ENCODE results near the gene MRC1. TPM values are rescaled to one million over a fixed set of nuclear protein-coding genes. Genes with fewer than 3 reads are reported as not detected.

MRC1 gene
- total RNA-seq, 3 donors from 2014 or later, result 13.8 to 197 (median 29.3) TPM

DNA sequence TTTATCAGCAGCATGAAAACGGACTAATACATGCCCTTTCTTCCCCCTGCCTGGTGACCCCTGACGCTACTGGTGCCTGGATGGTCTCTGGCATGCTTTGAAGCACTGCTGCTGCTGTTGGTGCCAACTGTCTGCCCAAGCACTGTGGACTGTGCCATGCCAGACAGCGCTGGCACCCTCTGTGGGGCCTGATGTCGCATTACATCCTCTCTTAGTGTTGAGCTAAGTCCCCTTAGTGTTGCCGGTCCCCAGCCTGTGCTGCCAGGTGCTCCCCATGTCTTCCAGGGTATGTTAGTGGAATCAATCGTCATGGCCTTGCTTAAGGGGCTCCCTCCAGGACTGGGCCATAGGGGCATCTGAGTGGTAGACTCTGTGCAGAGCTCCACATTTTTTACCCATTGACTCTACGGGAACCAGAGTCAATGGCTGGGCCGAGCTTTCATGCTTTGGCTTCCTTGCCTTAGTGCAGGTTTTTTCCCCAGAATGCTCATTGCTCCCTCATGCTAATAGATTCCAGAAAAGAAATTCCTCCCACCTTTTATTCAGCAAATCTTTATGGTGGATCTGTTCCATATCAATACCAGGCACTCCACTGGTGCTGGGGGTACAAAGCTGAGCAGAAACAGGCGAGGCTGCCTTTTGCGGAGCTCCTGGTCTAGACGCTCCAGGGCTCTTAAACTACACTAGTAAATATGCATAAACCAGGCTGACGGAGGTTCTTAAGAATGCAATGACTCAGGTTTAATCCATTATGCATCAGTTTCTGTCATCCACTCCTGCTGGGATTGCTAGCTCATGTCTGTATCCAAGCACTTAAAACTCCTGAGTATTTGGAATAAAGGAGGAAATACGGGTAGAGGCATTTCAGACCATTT, 21.8 kb upstream of the MRC1 start:
- Histone ChIP-seq H3K27me3 (no peaks in the 10 kb centered on the region), H3K36me3 (no peaks in the 10 kb centered on the region), H3K4me3 (no peak overlapping the region), H3K4me1 (no peaks in the 10 kb centered on the region), H3K9me3 (no peaks in the 10 kb centered on the region), H3K27ac (no peak overlapping the region)
- intact Hi-C loops (cut with DNase I; ENCODE audit: low total_unique reads), result no loop called here
- TF ChIP-seq, protein P1, sequence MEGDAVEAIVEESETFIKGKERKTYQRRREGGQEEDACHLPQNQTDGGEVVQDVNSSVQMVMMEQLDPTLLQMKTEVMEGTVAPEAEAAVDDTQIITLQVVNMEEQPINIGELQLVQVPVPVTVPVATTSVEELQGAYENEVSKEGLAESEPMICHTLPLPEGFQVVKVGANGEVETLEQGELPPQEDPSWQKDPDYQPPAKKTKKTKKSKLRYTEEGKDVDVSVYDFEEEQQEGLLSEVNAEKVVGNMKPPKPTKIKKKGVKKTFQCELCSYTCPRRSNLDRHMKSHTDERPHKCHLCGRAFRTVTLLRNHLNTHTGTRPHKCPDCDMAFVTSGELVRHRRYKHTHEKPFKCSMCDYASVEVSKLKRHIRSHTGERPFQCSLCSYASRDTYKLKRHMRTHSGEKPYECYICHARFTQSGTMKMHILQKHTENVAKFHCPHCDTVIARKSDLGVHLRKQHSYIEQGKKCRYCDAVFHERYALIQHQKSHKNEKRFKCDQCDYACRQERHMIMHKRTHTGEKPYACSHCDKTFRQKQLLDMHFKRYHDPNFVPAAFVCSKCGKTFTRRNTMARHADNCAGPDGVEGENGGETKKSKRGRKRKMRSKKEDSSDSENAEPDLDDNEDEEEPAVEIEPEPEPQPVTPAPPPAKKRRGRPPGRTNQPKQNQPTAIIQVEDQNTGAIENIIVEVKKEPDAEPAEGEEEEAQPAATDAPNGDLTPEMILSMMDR (IDR thresholded peaks at IDR 0.05), result no peak
- TF ChIP-seq POLR2A (IDR thresholded peaks at IDR 0.05), result no peak
- no peak for TF ChIP-seq POLR2AphosphoS5 (IDR thresholded peaks at IDR 0.05)
- DNase-seq (ENCODE audit: low spot score in 2 of 2), result no peak

DNA sequence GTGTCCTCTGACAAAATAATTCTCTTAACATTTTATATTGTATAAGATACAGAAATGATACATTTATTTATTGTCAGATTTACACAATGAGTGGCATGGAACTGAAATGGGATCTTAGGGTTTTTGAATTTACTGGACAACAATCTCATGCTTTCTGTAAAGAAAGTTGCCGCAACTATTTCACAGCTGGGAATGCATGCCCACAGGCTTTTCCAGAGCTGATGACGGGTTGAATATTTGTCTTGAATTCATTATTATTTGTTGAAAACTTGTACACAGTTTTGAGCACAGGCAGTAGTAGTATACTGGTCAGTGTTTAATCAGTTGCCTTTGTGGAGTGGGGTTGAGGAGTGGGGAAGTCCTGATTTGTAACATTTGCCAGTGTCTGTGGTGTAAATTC, 20.5 kb upstream of the MRC1 start:
- DNase-seq (ENCODE audit: low spot score in 2 of 2), result no peak
- no peaks in the 10 kb centered on the region for H3K36me3 ChIP-seq
- no peak overlapping the region for H3K4me3 ChIP-seq
- H3K27me3 ChIP-seq, result no peaks in the 10 kb centered on the region
- no peaks in the 10 kb centered on the region for H3K4me1 ChIP-seq
- intact Hi-C loops (cut with DNase I; ENCODE audit: low total_unique reads), result no loop called here
- H3K27ac ChIP-seq, result no peak overlapping the region
- H3K9me3 ChIP-seq, result no peaks in the 10 kb centered on the region
- no peak for TF ChIP-seq POLR2AphosphoS5 (IDR thresholded peaks at IDR 0.05)
- TF ChIP-seq POLR2A (IDR thresholded peaks at IDR 0.05), result no peak
- TF ChIP-seq, protein P1 (IDR thresholded peaks at IDR 0.05), result no peak

DNA sequence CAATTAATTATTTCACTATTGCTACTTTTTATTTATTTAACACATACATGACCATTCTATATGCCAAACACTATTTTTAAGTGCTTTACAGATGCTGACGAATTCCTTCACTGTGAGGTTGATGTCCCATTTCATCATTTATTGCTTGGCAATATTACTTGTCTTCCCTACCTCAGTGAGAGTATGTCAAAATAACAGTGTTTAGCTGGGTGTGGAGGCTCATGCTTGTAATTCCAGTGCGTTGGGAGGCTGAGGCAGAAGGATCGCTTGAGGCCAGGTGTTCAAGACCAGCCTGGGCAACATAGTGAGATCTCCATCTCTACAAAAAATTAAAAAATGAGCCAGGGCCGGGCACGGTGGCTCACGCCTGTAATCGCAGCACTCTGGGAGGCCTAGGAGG, 19.8 kb upstream of the MRC1 start:
- no peak overlapping the region for H3K4me3 ChIP-seq
- DNase-seq (ENCODE audit: low spot score in 2 of 2), result no peak
- intact Hi-C loops (cut with DNase I; ENCODE audit: low total_unique reads), result no loop called here

DNA sequence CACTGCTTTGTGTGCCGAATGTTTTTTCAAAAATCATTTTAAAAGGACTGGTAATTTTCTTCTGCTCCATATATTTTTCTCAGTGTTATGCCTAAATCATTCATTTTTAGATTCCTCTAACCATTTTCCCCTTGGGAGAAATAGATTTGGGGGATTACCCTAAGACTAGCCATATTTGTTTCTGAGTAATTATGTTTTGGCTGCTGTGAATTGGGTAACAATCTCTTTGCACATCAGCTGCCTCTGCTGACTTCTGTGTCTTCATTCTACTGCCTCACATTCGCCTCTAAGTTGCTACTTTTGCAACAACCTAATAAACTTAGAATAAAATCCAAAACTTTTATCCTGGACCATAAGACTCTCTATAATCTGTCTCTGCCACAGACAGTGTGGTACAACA, 18.5 kb upstream of the MRC1 start:
- DNase-seq (ENCODE audit: low spot score in 2 of 2), result no peak
- intact Hi-C loops (cut with DNase I; ENCODE audit: low total_unique reads), result no loop called here
- H3K9me3 ChIP-seq, result no peaks in the 10 kb centered on the region
- H3K36me3 ChIP-seq, result no peaks in the 10 kb centered on the region
- H3K4me3 ChIP-seq, result no peak overlapping the region
- H3K27me3 ChIP-seq, result no peaks in the 10 kb centered on the region
- H3K27ac ChIP-seq, result no peak overlapping the region
- no peak for TF ChIP-seq POLR2AphosphoS5 (IDR thresholded peaks at IDR 0.05)
- TF ChIP-seq, protein P1 (IDR thresholded peaks at IDR 0.05), result no peak
- no peak for TF ChIP-seq POLR2A (IDR thresholded peaks at IDR 0.05)
- no peaks in the 10 kb centered on the region for H3K4me1 ChIP-seq

More for the DNA sequence above, 19.8 kb upstream of the MRC1 start:
- H3K4me1 ChIP-seq, result no peaks in the 10 kb centered on the region
- no peak for TF ChIP-seq POLR2AphosphoS5 (IDR thresholded peaks at IDR 0.05)
- TF ChIP-seq, protein P1 (IDR thresholded peaks at IDR 0.05), result no peak
- TF ChIP-seq POLR2A (IDR thresholded peaks at IDR 0.05), result no peak
- H3K27ac ChIP-seq, result no peak overlapping the region
- no peaks in the 10 kb centered on the region for H3K36me3 ChIP-seq
- H3K9me3 ChIP-seq, result no peaks in the 10 kb centered on the region
- no peaks in the 10 kb centered on the region for H3K27me3 ChIP-seq

DNA sequence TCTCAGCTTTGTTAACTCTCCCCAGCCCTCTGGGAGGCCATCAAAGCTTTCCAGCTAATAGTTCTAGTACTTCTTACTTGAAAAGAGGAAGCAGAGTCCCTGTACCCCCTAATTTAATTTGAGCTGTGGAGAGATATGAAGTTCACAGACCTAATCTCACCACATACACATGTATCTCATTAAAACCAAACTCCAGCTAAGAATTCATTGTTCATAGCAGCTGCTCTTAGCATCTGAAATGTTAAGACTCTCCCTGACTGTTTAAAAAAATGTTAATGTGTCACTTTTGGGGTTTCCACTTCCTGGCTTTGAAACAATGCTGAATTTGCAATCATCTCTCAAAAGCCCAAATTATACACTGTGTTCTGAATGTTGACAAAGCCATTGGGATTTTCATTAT, 16.2 kb upstream of the MRC1 start:
- H3K4me3 ChIP-seq, result no peak overlapping the region
- intact Hi-C loops (cut with DNase I; ENCODE audit: low total_unique reads), result no loop called here
- no peaks in the 10 kb centered on the region for H3K36me3 ChIP-seq
- no peaks in the 10 kb centered on the region for H3K9me3 ChIP-seq
- H3K27ac ChIP-seq, result no peak overlapping the region
- no peaks in the 10 kb centered on the region for H3K27me3 ChIP-seq
- no peak for DNase-seq (ENCODE audit: low spot score in 2 of 2)
- no peak for TF ChIP-seq POLR2A (IDR thresholded peaks at IDR 0.05)
- no peak for TF ChIP-seq POLR2AphosphoS5 (IDR thresholded peaks at IDR 0.05)
- TF ChIP-seq, protein P1 (IDR thresholded peaks at IDR 0.05), result no peak
- H3K4me1 ChIP-seq, result no peaks in the 10 kb centered on the region
